MCF 10A (cell line): ENCODE data around the gene ICAM2. TPM values are rescaled to one million over a fixed set of nuclear protein-coding genes. Genes with fewer than 3 reads are reported as not detected.

Experiments
- BruUV-seq: library from RNA; stranded (reverse); fragments of 400-500 nt; replicated peaks from 2 replicates; lab custom pipeline; 2021; lab: Mats Ljungman, UMichigan
- CTCF ChIA-PET: fragments of 300-600 bp; sonication (Branson Sonifier 250); formaldehyde crosslinking; extraction: SDS; loops from one replicate; lab custom pipeline; 2021; ENCODE audit warnings: antibody characterized with exemption, inconsistent platforms; lab: Yijun Ruan, JAX
- POLR2A ChIA-PET: fragments of 300-600, 350-650 bp; sonication (Branson Sonifier 250); formaldehyde crosslinking; extraction: SDS; loops from one replicate; lab custom pipeline; 2020; ENCODE audit warnings: antibody characterized with exemption, inconsistent platforms; lab: Yijun Ruan, JAX
- DNase-seq: peaks from one replicate; pipeline ENCODE4 v3.0.0-alpha.2; 2018; ENCODE audit not compliant: unreplicated experiment
- H3K27ac Mint-ChIP-seq: one replicate; pipeline ENCODE4 v1.8.0; 2022; ENCODE audit warnings: mild to moderate bottlenecking, low read depth, mixed read lengths; ENCODE audit not compliant: unreplicated experiment
- H3K27me3 Mint-ChIP-seq: one replicate; pipeline ENCODE4 v1.8.0; 2022; ENCODE audit warnings: mixed read lengths; ENCODE audit not compliant: insufficient read depth, unreplicated experiment
- H3K36me3 Mint-ChIP-seq: one replicate; pipeline ENCODE4 v1.8.0; 2022; ENCODE audit warnings: mild to moderate bottlenecking, moderate library complexity, mixed read lengths; ENCODE audit not compliant: insufficient read depth, unreplicated experiment
- H3K4me1 Mint-ChIP-seq: one replicate; pipeline ENCODE4 v1.8.0; 2022; ENCODE audit warnings: mixed read lengths; ENCODE audit not compliant: insufficient read depth, unreplicated experiment
- H3K4me3 Mint-ChIP-seq: one replicate; pipeline ENCODE4 v1.8.0; 2022; ENCODE audit warnings: mild to moderate bottlenecking, moderate library complexity, mixed read lengths; ENCODE audit not compliant: unreplicated experiment
- H3K9me3 Mint-ChIP-seq: one replicate; pipeline ENCODE4 v1.8.0; 2022; ENCODE audit warnings: mixed read lengths; ENCODE audit not compliant: unreplicated experiment
- intact Hi-C: fragments of 100-400 bp; cut with micrococcal nuclease; formaldehyde crosslinking; loops from 2 replicates; pipeline ENCODE4 v1.14.1; 2022
- total RNA-seq: library from RNA; stranded (reverse); gene quantifications from 2 replicates; pipeline ENCODE4 v1.2.3, GENCODE V29; 2022
- TF ChIP-seq, protein P1 (sequence below): fragments of 200-600 bp; IDR thresholded peaks from one replicate; pipeline ENCODE4 v1.8.0; 2022; ENCODE audit warnings: antibody characterized with exemption, mild to moderate bottlenecking; ENCODE audit not compliant: unreplicated experiment

Gene ICAM2
- total RNA-seq, 1 experiment from 2014 or later, result not detected

DNA sequence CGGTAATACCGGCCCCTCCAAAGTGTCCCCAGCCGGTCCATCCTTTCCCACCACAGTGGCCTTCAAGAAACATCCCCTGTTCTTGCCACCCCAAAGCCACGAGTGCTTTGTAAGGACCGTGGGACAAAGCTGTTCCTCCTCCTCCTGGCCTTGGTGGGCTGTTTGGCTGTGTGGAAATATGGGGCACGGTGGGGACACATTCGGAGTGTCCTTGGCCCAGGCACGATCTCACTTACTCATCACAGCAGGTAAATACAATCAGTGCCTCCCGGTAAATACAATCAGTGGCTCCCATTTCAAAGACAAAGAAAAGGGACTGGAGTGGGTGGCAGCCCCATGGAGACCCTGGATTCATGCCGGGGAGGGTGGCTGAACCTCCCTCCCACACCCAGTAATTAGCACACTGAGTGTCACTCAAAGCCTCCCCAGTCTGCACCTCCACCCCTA is 58.1 kb downstream of the ICAM2 start:
- POLR2A ChIA-PET, result no interaction called here
- H3K4me1 Mint-ChIP-seq, result no peaks in the 10 kb centered on the region

DNA sequence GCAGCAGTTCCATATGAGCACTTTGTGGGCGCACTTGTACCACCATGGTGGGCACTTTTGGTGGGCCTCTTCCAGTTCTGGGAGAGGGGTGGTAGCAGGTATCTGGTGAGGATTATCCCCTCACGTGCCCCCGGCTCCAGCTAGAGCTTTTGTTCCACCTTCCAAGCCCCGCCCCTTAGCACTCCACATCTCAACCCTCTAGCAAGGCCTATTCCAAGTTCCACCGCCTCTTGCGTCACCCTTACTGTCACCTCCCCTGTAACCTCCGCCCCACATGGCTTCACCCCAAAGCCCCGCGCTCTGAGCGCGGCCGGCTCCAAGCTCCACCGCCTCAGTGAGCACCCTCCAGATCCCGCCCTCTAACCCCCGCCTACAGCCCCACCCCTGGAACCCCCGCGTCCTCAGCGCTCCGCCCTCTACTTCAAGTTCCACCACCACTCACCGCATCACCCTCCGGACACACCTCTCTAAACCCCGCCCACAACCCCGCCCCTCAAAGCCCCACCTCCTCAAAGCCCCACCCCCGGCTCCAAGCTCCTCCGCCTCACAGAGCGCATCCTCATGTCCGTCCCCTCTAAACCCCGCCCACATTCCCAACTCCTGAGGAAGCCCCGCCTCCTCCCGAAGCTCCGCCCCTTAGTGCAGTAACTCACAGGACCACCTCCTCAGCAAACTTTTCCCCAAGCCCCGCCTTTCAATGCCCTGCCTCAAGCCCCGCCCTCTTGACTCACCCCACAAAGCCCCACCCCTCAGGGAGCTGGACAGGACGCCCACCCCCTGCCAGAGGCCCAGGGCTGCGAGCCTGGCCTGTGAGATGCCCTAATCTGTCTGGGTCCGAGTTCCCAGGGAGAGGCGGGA is 58.8 kb downstream of the ICAM2 start:
- intact Hi-C loops, result no loop called here
- Mint-ChIP-seq H3K27ac (no peak overlapping the region), H3K27me3 (no peaks in the 10 kb centered on the region), H3K36me3 (no peaks in the 10 kb centered on the region), H3K9me3 (no peaks in the 10 kb centered on the region), H3K4me1 (no peaks in the 10 kb centered on the region), H3K4me3 (no peak overlapping the region)
- POLR2A ChIA-PET, result interaction anchor here (0.6 kb wide), 1 partner anchor 655 kb away, joined by 5 read pairs; no protein-coding TSS in a partner anchor
- CTCF ChIA-PET, result interaction anchor here (0.9 to 1.3 kb wide), 2 partner anchors 10 to 64 kb away, joined by 4 to 7 read pairs; no protein-coding TSS in a partner anchor
- BruUV-seq, result no TSS peak
- TF ChIP-seq, protein P1, sequence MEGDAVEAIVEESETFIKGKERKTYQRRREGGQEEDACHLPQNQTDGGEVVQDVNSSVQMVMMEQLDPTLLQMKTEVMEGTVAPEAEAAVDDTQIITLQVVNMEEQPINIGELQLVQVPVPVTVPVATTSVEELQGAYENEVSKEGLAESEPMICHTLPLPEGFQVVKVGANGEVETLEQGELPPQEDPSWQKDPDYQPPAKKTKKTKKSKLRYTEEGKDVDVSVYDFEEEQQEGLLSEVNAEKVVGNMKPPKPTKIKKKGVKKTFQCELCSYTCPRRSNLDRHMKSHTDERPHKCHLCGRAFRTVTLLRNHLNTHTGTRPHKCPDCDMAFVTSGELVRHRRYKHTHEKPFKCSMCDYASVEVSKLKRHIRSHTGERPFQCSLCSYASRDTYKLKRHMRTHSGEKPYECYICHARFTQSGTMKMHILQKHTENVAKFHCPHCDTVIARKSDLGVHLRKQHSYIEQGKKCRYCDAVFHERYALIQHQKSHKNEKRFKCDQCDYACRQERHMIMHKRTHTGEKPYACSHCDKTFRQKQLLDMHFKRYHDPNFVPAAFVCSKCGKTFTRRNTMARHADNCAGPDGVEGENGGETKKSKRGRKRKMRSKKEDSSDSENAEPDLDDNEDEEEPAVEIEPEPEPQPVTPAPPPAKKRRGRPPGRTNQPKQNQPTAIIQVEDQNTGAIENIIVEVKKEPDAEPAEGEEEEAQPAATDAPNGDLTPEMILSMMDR, result no peak
- DNase-seq, result peak; percentile 40

More for the DNA sequence above, 58.1 kb downstream of the ICAM2 start:
- Mint-ChIP-seq H3K27me3 (no peaks in the 10 kb centered on the region), H3K4me3 (no peak overlapping the region), H3K9me3 (no peaks in the 10 kb centered on the region), H3K36me3 (no peaks in the 10 kb centered on the region), H3K27ac (no peak overlapping the region)
- no TSS peak for BruUV-seq
- TF ChIP-seq, protein P1, result no peak
- CTCF ChIA-PET, result interaction anchor here (0.9 to 1.6 kb wide), 2 partner anchors 43 to 63 kb away, joined by 4 read pairs; no protein-coding TSS in a partner anchor
- DNase-seq, result no peak
- intact Hi-C loops, result no loop called here

DNA sequence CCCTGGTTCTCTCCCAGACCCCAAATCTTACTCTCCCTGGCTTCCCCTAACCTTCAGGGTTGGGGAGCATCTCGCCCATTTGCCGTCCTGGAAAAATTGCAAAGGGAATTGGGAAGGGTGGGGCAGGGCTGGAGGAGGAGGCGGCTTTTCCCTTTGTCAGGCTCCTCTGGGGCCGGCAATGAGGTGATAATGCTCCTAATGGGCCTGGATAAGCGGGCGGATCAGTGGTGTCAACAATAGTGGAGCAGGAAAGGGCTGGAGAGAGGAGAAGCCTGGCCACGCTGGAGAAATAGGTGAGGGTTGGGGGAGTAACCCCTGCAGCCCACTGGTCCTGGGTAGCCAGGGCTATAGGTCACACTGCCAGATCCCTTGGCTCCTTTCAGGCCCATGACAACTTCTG is 60.0 kb downstream of the ICAM2 start:
- H3K27ac Mint-ChIP-seq, result no peak overlapping the region
- ChIA-PET POLR2A (no interaction called here), CTCF (interaction anchor here (0.5 to 1.3 kb wide), 2 partner anchors 9 to 374 kb away, joined by 5 to 7 read pairs; no protein-coding TSS in a partner anchor)
- no peaks in the 10 kb centered on the region for H3K27me3 Mint-ChIP-seq
- no peak overlapping the region for H3K4me3 Mint-ChIP-seq
- H3K9me3 Mint-ChIP-seq, result no peaks in the 10 kb centered on the region
- no peaks in the 10 kb centered on the region for H3K36me3 Mint-ChIP-seq
- no TSS peak for BruUV-seq
- intact Hi-C loops, result no loop called here
- no peaks in the 10 kb centered on the region for H3K4me1 Mint-ChIP-seq
- DNase-seq, result no peak
- TF ChIP-seq, protein P1, result no peak

DNA sequence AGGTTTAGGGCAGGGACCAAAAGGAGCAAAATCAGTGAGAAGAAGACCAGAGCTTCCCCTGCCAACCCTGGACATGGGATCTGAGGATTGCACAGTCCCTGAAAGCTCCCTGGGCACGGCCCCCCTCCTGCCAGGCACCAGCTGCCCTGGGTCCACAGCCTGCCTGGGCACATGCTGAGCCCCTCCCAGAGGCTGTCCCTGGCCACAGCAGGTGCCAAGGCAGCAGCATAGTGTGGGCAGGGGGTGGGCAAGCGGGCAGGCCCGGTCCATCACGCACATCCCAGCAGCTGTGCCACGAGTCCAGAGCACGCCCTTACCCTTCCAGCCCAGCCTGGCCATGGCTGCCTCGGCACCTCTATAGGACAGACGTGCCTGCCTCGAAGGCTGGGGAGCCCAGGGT is 60.4 kb downstream of the ICAM2 start:
- Mint-ChIP-seq H3K4me1 (no peaks in the 10 kb centered on the region), H3K4me3 (no peak overlapping the region), H3K36me3 (no peaks in the 10 kb centered on the region), H3K9me3 (no peaks in the 10 kb centered on the region), H3K27me3 (no peaks in the 10 kb centered on the region), H3K27ac (no peak overlapping the region)
- BruUV-seq, result no TSS peak
- no peak for DNase-seq
- TF ChIP-seq, protein P1, result no peak
- ChIA-PET POLR2A (no interaction called here), CTCF (interaction anchor here (1.3 kb wide), 1 partner anchor 9 kb away, joined by 7 read pairs; no protein-coding TSS in a partner anchor)
- intact Hi-C loops, result no loop called here
